Heart left ventricle (tissue), 16 donors: Measurements from ENCODE around the gene ERCC1. TPM values are rescaled to one million over a fixed set of nuclear protein-coding genes. Genes with fewer than 3 reads are reported as not detected.
A peak's percentile ranks its signal among the peaks of the same experiment; 100 is the strongest.

Experiments used
- ATAC-seq, 4 donors: fragments of 200-7000 bp; cut with Tn5 transposase; one replicate each; pipeline ENCODE4 v1.9.1; 2020 to 2022; ENCODE audit warnings: moderate library complexity in 4 of 4, mild to moderate bottlenecking in 3 of 4, moderate number of reproducible peaks in 1 of 4
- DNase-seq, 5 donors: peaks; one replicate each; pipeline ENCODE4 v3.0.0-alpha.2; 2020
- H3K27ac ChIP-seq, 12 donors: fragments of 200-600 bp; sonication (generic) in 4 of 12; one replicate each; pipeline versions ENCODE4 v1.5.0 to v1.8.0; 2016 to 2022; ENCODE audit warnings: mild to moderate bottlenecking in 2 of 12
- H3K27me3 ChIP-seq, 9 donors: fragments of 200-600 bp; sonication (generic) in 2 of 9; one replicate each; pipeline versions ENCODE4 v1.5.1 to v1.8.0; 2016 to 2022; ENCODE audit warnings: mild to moderate bottlenecking in 3 of 9
- H3K36me3 ChIP-seq, 9 donors: fragments of 200-600 bp; sonication (generic) in 2 of 9; one replicate each; pipeline versions ENCODE4 v1.5.0 to v1.8.0; 2018 to 2022; ENCODE audit warnings: mild to moderate bottlenecking in 2 of 9
- H3K4me1 ChIP-seq, 12 donors: fragments of 200-600 bp; sonication (generic) in 4 of 12; one replicate each; pipeline versions ENCODE4 v1.5.0 to v1.8.0; 2016 to 2022; ENCODE audit warnings: mild to moderate bottlenecking in 3 of 12
- H3K4me3 ChIP-seq, 12 donors: fragments of 200-600 bp; sonication (generic) in 4 of 12; one replicate each; pipeline versions ENCODE4 v1.5.0 to v1.8.0; 2017 to 2022; ENCODE audit warnings: mild to moderate bottlenecking in 9 of 12, moderate library complexity in 4 of 12
- H3K9me3 ChIP-seq, 12 donors: fragments of 200-600 bp; sonication (generic) in 4 of 12; one replicate each; pipeline versions ENCODE4 v1.5.0 to v1.8.0; 2016 to 2022; ENCODE audit warnings: mild to moderate bottlenecking in 1 of 12
- POLR2A ChIP-seq, 2 donors: fragments of 450-650 bp; IDR thresholded peaks; one replicate each; pipeline ENCODE4 v1.6.1; 2017; ENCODE audit warnings: antibody characterized with exemption in 2 of 2, mild to moderate bottlenecking in 2 of 2, moderate library complexity in 2 of 2
- WGBS, 4 donors: extraction: QIAGEN DNeasy Blood & Tissue Kit in 2 of 4; methylation state at CpG; one replicate each; pipeline versions ENCODE4 v1.1.5 to v1.1.7; 2013 to 2018; 5-methylcytosine and 5-hydroxymethylcytosine counted together
- intact Hi-C, 10 donors: fragments of 100-400 bp; cut with DNase I; formaldehyde crosslinking; loops; one replicate each; pipeline versions ENCODE4 v1.11.1 to v1.14.2; 2022
- polyA plus RNA-seq, 2 donors: library from polyadenylated mRNA; stranded (reverse); fragments of 200-250 nt; gene quantifications; one replicate each; pipeline ENCODE4 v1.2.3, GENCODE V29; 2013
- total RNA-seq, 9 donors: library from RNA; depleted of rRNA in 2 of 9; stranded (reverse); fragments of >200 nt in 2 of 9; fragmentation: NEBNext Ultra II Directional in 3 of 9; extraction: Animal tissue kit (Norgen Biotek cat#: 25700) in 3 of 9; gene quantifications; one replicate each; pipeline versions ENCODE4 v1.1.0 to v1.2.4, GENCODE V29; 2016 to 2023
- TF ChIP-seq, protein P1 (sequence below), 12 donors: fragments of 200-600 bp; sonication (generic) in 4 of 12; IDR thresholded peaks; one replicate each; pipeline versions ENCODE4 v1.5.0 to v1.8.0; 2018 to 2022; ENCODE audit warnings: antibody characterized with exemption in 12 of 12, mild to moderate bottlenecking in 5 of 12
- donor health status: ischemic (EF 13 %, LVEDD 7.1; RV severe dilation, severe dysfunction).
- donor health status: healthy with polysubstance abuse.
- donor health status: DM: no; HTN: yes; CAD: no.
- donor health status: DM: no; HTN: no; CAD: no.
- donor health status: ischemic (EF 25% LVEDD 6.9; RV normal size, moderate dysfunction).
- donor health status: ischemic (EF 25% LVEDD 5.7; RV mildly dilated, moderate dysfunction).
- donor health status: healthy.
- donor health status: DM: yes; HTN: yes; CAD: no.
- donor health status: ischemic (EF 35%, LVEDD 5.7; RV mildly dilated, moderate dysfunction).
- donor health status: nonischemic (EF 11% LVEDD 7.7; RV severe dilation, severe dysfunction).
- donor health status: DM: yes; HTN: yes; CAD: no.
- donor health status: PGD.
- donor health status: ischemic (EF 29% LVEDD 5.4; RV normal size, mild dysfunction).
- donor health status: nonischemic (EF 23%, LVEDD 6.1; RV moderate dilation, normal function).

The ERCC1 gene
- total and polyA plus RNA-seq, 11 donors: 104 to 294 (median 121) TPM

DNA sequence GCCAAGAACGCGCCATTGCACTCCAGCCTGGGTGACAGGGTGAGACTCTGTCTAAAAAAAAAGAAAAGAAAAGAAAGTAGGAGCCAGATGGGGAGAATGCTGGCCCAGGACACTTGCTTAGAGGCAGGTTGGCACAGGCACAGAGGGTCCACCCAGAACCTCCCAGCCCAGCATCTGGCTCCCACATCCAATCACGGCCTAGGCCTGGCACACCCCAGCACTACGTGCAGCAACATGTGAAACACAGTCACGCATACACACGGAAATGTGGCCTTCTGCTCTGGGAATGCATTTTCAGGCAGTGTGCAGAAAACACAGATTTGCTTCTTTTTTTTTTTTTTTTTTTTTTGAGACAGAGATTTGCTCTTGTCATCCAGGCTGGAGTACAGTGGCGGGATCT is 23.2 kb upstream of the ERCC1 start:
- 73 to 91% (median 86%) methylated on average over 7 of the region's 7 CpGs for whole genome bisulfite sequencing, 4 donors
- H3K4me1 ChIP-seq: peaks cover 3 to 53% (median 28%) of the 10 kb centered on the region in 12 donors
- no peak for DNase-seq
- TF ChIP-seq, protein P1, sequence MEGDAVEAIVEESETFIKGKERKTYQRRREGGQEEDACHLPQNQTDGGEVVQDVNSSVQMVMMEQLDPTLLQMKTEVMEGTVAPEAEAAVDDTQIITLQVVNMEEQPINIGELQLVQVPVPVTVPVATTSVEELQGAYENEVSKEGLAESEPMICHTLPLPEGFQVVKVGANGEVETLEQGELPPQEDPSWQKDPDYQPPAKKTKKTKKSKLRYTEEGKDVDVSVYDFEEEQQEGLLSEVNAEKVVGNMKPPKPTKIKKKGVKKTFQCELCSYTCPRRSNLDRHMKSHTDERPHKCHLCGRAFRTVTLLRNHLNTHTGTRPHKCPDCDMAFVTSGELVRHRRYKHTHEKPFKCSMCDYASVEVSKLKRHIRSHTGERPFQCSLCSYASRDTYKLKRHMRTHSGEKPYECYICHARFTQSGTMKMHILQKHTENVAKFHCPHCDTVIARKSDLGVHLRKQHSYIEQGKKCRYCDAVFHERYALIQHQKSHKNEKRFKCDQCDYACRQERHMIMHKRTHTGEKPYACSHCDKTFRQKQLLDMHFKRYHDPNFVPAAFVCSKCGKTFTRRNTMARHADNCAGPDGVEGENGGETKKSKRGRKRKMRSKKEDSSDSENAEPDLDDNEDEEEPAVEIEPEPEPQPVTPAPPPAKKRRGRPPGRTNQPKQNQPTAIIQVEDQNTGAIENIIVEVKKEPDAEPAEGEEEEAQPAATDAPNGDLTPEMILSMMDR (IDR thresholded peaks at IDR 0.05): no peak
- no peak for TF ChIP-seq POLR2A (IDR thresholded peaks at IDR 0.05)
- no peaks in the 10 kb centered on the region for H3K36me3 ChIP-seq
- ATAC-seq: no peak
- no peak overlapping the region for H3K4me3 ChIP-seq
- no peak overlapping the region for H3K27ac ChIP-seq
- H3K27me3 ChIP-seq: no peaks in the 10 kb centered on the region
- intact Hi-C loops: no loop called here
- H3K9me3 ChIP-seq: no peaks in the 10 kb centered on the region

DNA sequence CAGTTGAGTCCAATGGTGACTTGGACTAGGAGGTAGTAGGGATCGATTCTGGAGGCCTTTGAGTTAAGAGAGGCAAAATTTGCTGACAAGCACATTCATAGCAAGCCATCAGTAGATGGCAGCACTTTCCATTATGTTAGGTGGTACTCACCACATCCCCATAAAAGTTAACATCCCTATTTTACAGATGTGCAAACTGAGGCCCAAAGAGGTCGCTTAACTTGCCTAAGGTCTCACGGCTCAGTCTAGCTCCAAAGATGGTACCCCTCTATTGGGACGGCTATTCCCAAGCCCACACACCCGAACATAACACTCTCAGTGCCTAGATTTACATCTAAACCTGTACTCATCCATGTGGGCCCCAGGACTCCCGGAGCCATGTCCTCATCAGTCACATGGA is 22.6 kb upstream of the ERCC1 start:
- intact Hi-C loops: no loop called here
- WGBS, 4 donors: 84 to 88% (median 86%) methylated on average over 6 of the region's 6 CpGs
- peaks cover 3 to 47% (median 26%) of the 10 kb centered on the region in 12 donors for H3K4me1 ChIP-seq
- H3K27me3 ChIP-seq: no peaks in the 10 kb centered on the region
- no peak for TF ChIP-seq POLR2A (IDR thresholded peaks at IDR 0.05)
- TF ChIP-seq, protein P1 (IDR thresholded peaks at IDR 0.05): peak in 8 of 12 donors; percentile 9 to 44 (median 28)
- H3K9me3 ChIP-seq: no peaks in the 10 kb centered on the region
- ATAC-seq: no peak
- no peak for DNase-seq
- H3K27ac ChIP-seq: no peak overlapping the region
- H3K36me3 ChIP-seq: no peaks in the 10 kb centered on the region
- no peak overlapping the region for H3K4me3 ChIP-seq

DNA sequence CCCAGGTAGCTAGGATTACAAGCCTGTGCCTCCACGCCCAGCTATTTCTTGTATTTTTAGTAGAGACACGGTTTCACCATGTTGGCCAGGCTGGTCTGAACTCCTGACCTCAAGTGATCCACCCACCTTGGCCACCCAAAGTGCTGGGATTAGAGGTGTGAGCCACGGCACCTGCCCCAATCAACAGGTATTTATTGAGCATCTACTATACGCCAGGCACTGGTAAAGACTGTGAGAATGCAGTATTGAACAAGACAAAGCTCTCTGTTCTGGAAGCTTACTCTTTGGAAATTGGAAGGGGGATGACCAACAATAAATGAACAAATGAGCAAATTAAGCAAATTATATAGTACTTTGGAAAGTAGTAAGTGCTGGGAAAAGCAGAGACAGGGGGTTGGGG is 21.4 kb upstream of the ERCC1 start:
- Histone ChIP-seq H3K36me3 (no peaks in the 10 kb centered on the region), H3K4me3 (no peak overlapping the region), H3K27ac (peak overlapping the region in 4 of 12 donors; percentile 83 to 97 (median 87)), H3K9me3 (no peaks in the 10 kb centered on the region), H3K27me3 (no peaks in the 10 kb centered on the region), H3K4me1 (peaks cover 3 to 51% (median 29%) of the 10 kb centered on the region in 12 donors)
- 95 to 100% (median 97%) methylated on average over 4 of the region's 4 CpGs for WGBS, 4 donors
- no peak for ATAC-seq
- TF ChIP-seq, protein P1 (IDR thresholded peaks at IDR 0.05): no peak
- TF ChIP-seq POLR2A (IDR thresholded peaks at IDR 0.05): no peak
- intact Hi-C loops: loop anchor here in 1 of 10 donors (2.0 kb wide), 1 partner anchor 22 kb away; the partner anchor contains the start of gene FOSB
- DNase-seq: no peak

DNA sequence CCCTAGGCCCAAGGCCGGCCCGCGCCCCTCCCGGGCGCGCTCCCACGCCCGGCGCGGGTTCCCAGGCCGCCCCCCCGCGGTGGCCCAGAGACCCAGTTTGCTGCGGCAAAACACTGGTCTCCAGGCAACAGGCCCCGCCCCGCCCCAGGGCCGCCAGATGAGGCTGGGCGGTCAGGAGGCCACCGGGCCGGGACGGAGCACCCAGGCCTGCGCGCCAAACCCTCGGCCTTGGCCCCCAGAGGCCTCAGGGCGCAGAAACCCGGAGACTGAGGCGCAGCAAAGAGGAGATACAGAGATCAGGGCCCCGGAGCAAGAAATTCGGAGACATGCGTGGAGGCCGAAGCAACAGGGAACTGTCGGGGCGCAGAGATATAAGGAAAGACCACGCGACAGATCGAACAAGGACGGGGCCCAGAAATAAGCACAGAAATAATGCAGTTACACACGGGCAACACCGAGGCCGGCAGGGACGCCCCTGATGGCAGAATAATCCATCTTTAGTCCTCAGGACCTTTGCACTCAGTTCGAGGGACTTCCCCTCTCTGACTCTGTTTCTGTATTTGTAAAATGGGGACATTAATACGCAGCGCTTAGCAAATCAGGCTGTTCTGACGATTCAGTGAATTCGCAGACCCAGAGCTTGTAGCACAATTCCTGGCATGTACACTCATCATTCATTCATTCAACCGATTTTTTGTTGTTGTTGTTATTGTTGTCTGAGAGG is 20.8 kb upstream of the ERCC1 start:
- Histone ChIP-seq H3K4me3 (peak overlapping the region; percentile 10 to 60 (median 50)), H3K36me3 (no peaks in the 10 kb centered on the region), H3K9me3 (no peaks in the 10 kb centered on the region), H3K27me3 (no peaks in the 10 kb centered on the region), H3K27ac (peak overlapping the region; percentile 77 to 97 (median 88)), H3K4me1 (peaks cover 0 to 45% (median 26%) of the 10 kb centered on the region in 12 donors)
- intact Hi-C loops: loop anchor here in 1 of 10 donors (2.0 kb wide), 1 partner anchor 22 kb away; the partner anchor contains the start of gene FOSB
- peak in 1 of 2 donors; percentile 50 for TF ChIP-seq POLR2A (IDR thresholded peaks at IDR 0.05)
- TF ChIP-seq, protein P1 (IDR thresholded peaks at IDR 0.05): no peak
- ATAC-seq (peak; percentile 69 to 83 (median 80)), DNase-seq (peak; percentile 97 to 98 (median 98))
- 10 to 16% (median 12%) methylated on average over 34 to 47 of the region's 47 CpGs for WGBS, 4 donors
